NCI-H2227 treated with DMSO at 0.1 percent for 48 hours (cell line): ENCODE results near the gene PDE3B.
"Not testable (repeated sequence)": the region's sequence is repeated elsewhere in the genome, so short reads cannot be mapped to it uniquely, and the experiment has no call there.

Experiments used
- DNase-seq: peaks from one replicate; lab custom pipeline; 2025; lab: John Stamatoyannopoulos, UW

Gene PDE3B

GRCh38 chr11:14746857-14747395 lies 103.3 kb downstream of the PDE3B start:
- no peak for DNase-seq

- DNase-seq: no peak
Observed at GRCh38 chr11:14748090-14748489, 104.5 kb downstream of the PDE3B start.

- no peak for DNase-seq
Observed at GRCh38 chr11:14750911-14751310, 107.3 kb downstream of the PDE3B start.

- DNase-seq: no peak
Observed at GRCh38 chr11:14751975-14752407, 108.4 kb downstream of the PDE3B start.

- no peak for DNase-seq
Observed at GRCh38 chr11:14755140-14755539, 111.5 kb downstream of the PDE3B start.

- DNase-seq: no peak
Observed at GRCh38 chr11:14756349-14756748, 112.7 kb downstream of the PDE3B start.

- DNase-seq: not testable (repeated sequence)
Observed at GRCh38 chr11:14759300-14760012, 115.9 kb downstream of the PDE3B start.

- DNase-seq: no peak
Observed at GRCh38 chr11:14764179-14764578, 120.6 kb downstream of the PDE3B start.

- DNase-seq: no peak
Observed at GRCh38 chr11:14764579-14765527, 121.2 kb downstream of the PDE3B start.

GRCh38 chr11:14766585-14766984 lies 123.0 kb downstream of the PDE3B start:
- DNase-seq: no peak

- no peak for DNase-seq
Observed at GRCh38 chr11:14768526-14769188, 125.1 kb downstream of the PDE3B start.

- no peak for DNase-seq
Observed at GRCh38 chr11:14773755-14774154, 130.2 kb downstream of the PDE3B start.

GRCh38 chr11:14774721-14775120 lies 131.1 kb downstream of the PDE3B start:
- DNase-seq: no peak

- DNase-seq: no peak
Observed at GRCh38 chr11:14775897-14776296, 132.3 kb downstream of the PDE3B start.

- not testable (repeated sequence) for DNase-seq
Observed at GRCh38 chr11:14778460-14778859, 134.9 kb downstream of the PDE3B start.

- DNase-seq: no peak
Observed at GRCh38 chr11:14783788-14784187, 140.2 kb downstream of the PDE3B start.

GRCh38 chr11:14784230-14784629 lies 140.6 kb downstream of the PDE3B start:
- no peak for DNase-seq

GRCh38 chr11:14789879-14790484 lies 146.4 kb downstream of the PDE3B start:
- no peak for DNase-seq

- peak; percentile 17 for DNase-seq
Observed at GRCh38 chr11:14793546-14793945, 149.9 kb downstream of the PDE3B start.

GRCh38 chr11:14796028-14796427 lies 152.4 kb downstream of the PDE3B start:
- DNase-seq: not testable (repeated sequence)

GRCh38 chr11:14803846-14804245 lies 160.2 kb downstream of the PDE3B start:
- DNase-seq: no peak

- no peak for DNase-seq
Observed at GRCh38 chr11:14809466-14809865, 165.9 kb downstream of the PDE3B start.
